Ascending aorta (tissue), 2 donors: Measurements from ENCODE around the gene ALDOA. TPM values are rescaled to one million over a fixed set of nuclear protein-coding genes. Genes with fewer than 3 reads are reported as not detected.
"Not testable (repeated sequence)": the region's sequence is repeated elsewhere in the genome, so short reads cannot be mapped to it uniquely, and the experiment has no call there.

Source experiments
- DNase-seq, 2 donors: peaks; one replicate each; pipeline ENCODE4 v3.0.0-alpha.2; 2019; ENCODE audit warnings: low spot score in 2 of 2
- H3K27ac ChIP-seq, 2 donors: fragments of 200-600 bp; sonication (generic); one replicate each; pipeline ENCODE4 v1.5.1; 2016 to 2017; ENCODE audit warnings: mild to moderate bottlenecking in 1 of 2
- H3K27me3 ChIP-seq: fragments of 200-600 bp; sonication (generic); one replicate; pipeline ENCODE4 v1.5.1; 2017
- H3K36me3 ChIP-seq, 2 donors: fragments of 200-600 bp; sonication (generic); one replicate each; pipeline ENCODE4 v1.5.1; 2016
- H3K4me1 ChIP-seq, 2 donors: fragments of 200-600 bp; sonication (generic); one replicate each; pipeline ENCODE4 v1.5.1; 2016 to 2017; ENCODE audit warnings: mild to moderate bottlenecking in 1 of 2
- H3K4me3 ChIP-seq, 2 donors: fragments of 200-600 bp; sonication (generic); one replicate each; pipeline ENCODE4 v1.5.1; 2016 to 2017; ENCODE audit warnings: mild to moderate bottlenecking in 1 of 2
- H3K9me3 ChIP-seq, 2 donors: fragments of 200-600 bp; sonication (generic); one replicate each; pipeline ENCODE4 v1.5.1; 2016
- CTCF ChIP-seq, 3 experiments: fragments of 200-600 bp in 2 of 3; fragments of 450-650 bp in 1 of 3; sonication (generic) in 2 of 3; IDR thresholded peaks; one replicate each; pipeline ENCODE4 v1.5.1; 2016 to 2019; ENCODE audit warnings: antibody characterized with exemption in 3 of 3, mild to moderate bottlenecking in 1 of 3, moderate library complexity in 1 of 3
- intact Hi-C: fragments of 100-400 bp; cut with DNase I; formaldehyde crosslinking; loops from one replicate; pipeline ENCODE4 v1.15.1; 2023
- total RNA-seq: library from RNA; depleted of rRNA; stranded (reverse); fragments of >200 nt; gene quantifications from one replicate; pipeline ENCODE4 v1.1.0, GENCODE V29; 2016

The ALDOA gene
- total RNA-seq, 1 donor from 2014 or later, result 1,202 TPM

GRCh38 chr16:30114411-30114810 lies 48.9 kb downstream of the ALDOA start:
- DNase-seq, result no peak
- H3K27ac ChIP-seq, result no peak overlapping the region
- H3K36me3 ChIP-seq, result peaks cover 55 to 88% of the 10 kb centered on the region in 2 donors
- no peaks in the 10 kb centered on the region for H3K9me3 ChIP-seq
- TF ChIP-seq CTCF (IDR thresholded peaks at IDR 0.05), result no peak
- no peak overlapping the region for H3K4me3 ChIP-seq
- intact Hi-C loops, result no loop called here
- no peaks in the 10 kb centered on the region for H3K4me1 ChIP-seq
- H3K27me3 ChIP-seq, result no peaks in the 10 kb centered on the region

GRCh38 chr16:30114833-30115232 lies 49.3 kb downstream of the ALDOA start:
- DNase-seq, intact Hi-C loops, H3K4me1 ChIP-seq, H3K9me3 ChIP-seq, H3K27me3 ChIP-seq, H3K27ac ChIP-seq, H3K4me3 ChIP-seq: not testable (repeated sequence)
- H3K36me3 ChIP-seq, result peaks cover 57 to 88% of the 10 kb centered on the region in 2 donors

GRCh38 chr16:30115238-30115637 lies 49.7 kb downstream of the ALDOA start:
- TF ChIP-seq CTCF (IDR thresholded peaks at IDR 0.05), result no peak
- H3K9me3 ChIP-seq, result no peaks in the 10 kb centered on the region
- H3K27me3 ChIP-seq, result no peaks in the 10 kb centered on the region
- peaks cover 61 to 88% of the 10 kb centered on the region in 2 donors for H3K36me3 ChIP-seq
- no peaks in the 10 kb centered on the region for H3K4me1 ChIP-seq
- DNase-seq, result no peak
- intact Hi-C loops, result no loop called here
- H3K27ac ChIP-seq, result no peak overlapping the region
- no peak overlapping the region for H3K4me3 ChIP-seq

- DNase-seq, result no peak
- H3K36me3 ChIP-seq, result peaks cover 55 to 77% of the 10 kb centered on the region in 2 donors
- no peak for TF ChIP-seq CTCF (IDR thresholded peaks at IDR 0.05)
- no peaks in the 10 kb centered on the region for H3K27me3 ChIP-seq
- no peak overlapping the region for H3K27ac ChIP-seq
- intact Hi-C loops, result no loop called here
- H3K4me1 ChIP-seq, result no peaks in the 10 kb centered on the region
- H3K4me3 ChIP-seq, result no peak overlapping the region
- no peaks in the 10 kb centered on the region for H3K9me3 ChIP-seq
Observed at GRCh38 chr16:30116291-30117207, 51.0 kb downstream of the ALDOA start.

GRCh38 chr16:30117768-30118167 lies 52.2 kb downstream of the ALDOA start:
- intact Hi-C loops, result no loop called here

More at GRCh38 chr16:30117768-30118167, 52.2 kb downstream of the ALDOA start:
- H3K9me3 ChIP-seq, result no peaks in the 10 kb centered on the region
- H3K4me1 ChIP-seq, result peaks cover 0 to 3% of the 10 kb centered on the region in 2 donors
- H3K4me3 ChIP-seq, result no peak overlapping the region
- no peak for DNase-seq
- H3K27ac ChIP-seq, result no peak overlapping the region
- H3K36me3 ChIP-seq, result peaks cover 46 to 64% of the 10 kb centered on the region in 2 donors
- TF ChIP-seq CTCF (IDR thresholded peaks at IDR 0.05), result no peak
- H3K27me3 ChIP-seq, result no peaks in the 10 kb centered on the region
